Prostate gland (tissue), 2 donors: ENCODE measurements around the gene DHPS.

ENCODE experiments used
- CTCF ChIP-seq, 4 experiments: fragments of 200-600 bp in 2 of 4; fragments of 450-650 bp in 2 of 4; sonication (generic) in 2 of 4; IDR thresholded peaks; 1 replicate in 3 of 4; 2 replicates in 1 of 4; pipeline ENCODE4 v1.5.1; 2016 to 2019; ENCODE audit warnings: antibody characterized with exemption in 4 of 4, mild to moderate bottlenecking in 2 of 4, moderate library complexity in 2 of 4
- POLR2A ChIP-seq: fragments of 450-650 bp; IDR thresholded peaks from one replicate; pipeline ENCODE4 v1.6.1; 2016; ENCODE audit warnings: antibody characterized with exemption, mild to moderate bottlenecking
- POLR2AphosphoS5 ChIP-seq: sonication (generic); formaldehyde crosslinking; IDR thresholded peaks from one replicate; pipeline ENCODE4 v1.6.1; 2017; ENCODE audit warnings: antibody characterized with exemption

DNA sequence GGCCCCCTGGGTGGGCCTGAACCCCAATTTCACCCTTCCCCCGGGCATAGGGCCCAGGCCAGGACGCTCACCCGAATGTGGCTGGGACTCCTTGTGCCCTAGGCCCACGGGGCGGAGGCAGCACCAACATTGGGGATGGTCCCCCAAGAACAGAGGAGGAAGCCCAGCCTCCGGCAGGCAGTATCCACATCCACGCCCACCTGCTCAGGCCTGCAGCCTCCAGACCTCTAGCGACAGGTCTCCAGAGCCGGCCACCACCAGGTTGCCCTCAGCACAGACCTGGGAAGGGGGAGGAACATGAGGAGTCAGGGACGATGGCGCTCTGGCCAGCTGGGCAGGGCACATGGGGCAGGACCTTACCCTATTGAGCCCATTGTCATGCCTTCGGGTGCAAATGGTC is 7.3 kb upstream of the DHPS start:
- no peak for TF ChIP-seq CTCF (IDR thresholded peaks at IDR 0.05)
- TF ChIP-seq POLR2A = no peak
- no peak for TF ChIP-seq POLR2AphosphoS5
